Keratinocyte (primary cell): ENCODE data around the gene KLK8. TPM values are rescaled to one million over a fixed set of nuclear protein-coding genes. Genes with fewer than 3 reads are reported as not detected.

ENCODE experiments used
- DNase-seq: peaks from one replicate; pipeline ENCODE4 v3.0.0-alpha.2; 2011; ENCODE audit warnings: low read depth, missing footprints, low spot score
- FAIRE-seq: peaks from 2 replicates; lab custom pipeline; 2011; peaks lifted over from hg19 to GRCh38; lab: Jason Lieb, UNC
- H2AFZ ChIP-seq: 2 replicates; pipeline ENCODE4 v1.6.0; 2012; ENCODE audit warnings: low read length, control low read depth, inconsistent platforms; ENCODE audit not compliant: control insufficient read depth
- H3K27ac ChIP-seq: 2 replicates; pipeline ENCODE4 v1.5.1; 2011; ENCODE audit warnings: low read length; ENCODE audit not compliant: control insufficient read depth, insufficient read depth
- H3K27me3 ChIP-seq: 3 replicates; pipeline ENCODE4 v1.6.0; 2011; ENCODE audit warnings: low read length; ENCODE audit not compliant: control insufficient read depth, insufficient read depth; ENCODE audit errors: extremely low read depth
- H3K36me3 ChIP-seq, 2 experiments: 2 replicates in 1 of 2; 3 replicates in 1 of 2; pipeline ENCODE4 v1.5.1; 2011; ENCODE audit warnings: low read length in 2 of 2, mild to moderate bottlenecking in 1 of 2; ENCODE audit not compliant: control insufficient read depth in 2 of 2, insufficient read depth in 2 of 2; ENCODE audit errors: extremely low read depth in 1 of 2
- H3K4me1 ChIP-seq: 3 replicates; pipeline ENCODE4 v1.5.1; 2011; ENCODE audit warnings: low read length; ENCODE audit not compliant: control insufficient read depth, insufficient read depth; ENCODE audit errors: extremely low read depth
- H3K4me2 ChIP-seq: 3 replicates; pipeline ENCODE4 v1.6.0; 2011; ENCODE audit warnings: low read depth, low read length; ENCODE audit not compliant: control insufficient read depth, insufficient read depth; ENCODE audit errors: extremely low read depth
- H3K4me3 ChIP-seq, 3 experiments: fragments of 200-600 bp in 1 of 3; sonication (generic) in 1 of 3; 2 replicates in 2 of 3; 3 replicates in 1 of 3; pipeline ENCODE4 v1.5.1; 2011 to 2016; ENCODE audit warnings: low read length in 3 of 3, mild to moderate bottlenecking in 3 of 3, control low read depth in 2 of 3, inconsistent platforms in 1 of 3, low read depth in 1 of 3, mixed read lengths in 1 of 3, mixed run types in 1 of 3, moderate library complexity in 1 of 3; ENCODE audit not compliant: control insufficient read depth in 2 of 3, insufficient read depth in 2 of 3; ENCODE audit errors: extremely low read depth in 1 of 3
- H3K79me2 ChIP-seq: 2 replicates; pipeline ENCODE4 v1.6.0; 2012; ENCODE audit warnings: low read length; ENCODE audit not compliant: control insufficient read depth, insufficient read depth
- H3K9ac ChIP-seq: 3 replicates; pipeline ENCODE4 v1.6.0; 2011; ENCODE audit warnings: low read length; ENCODE audit not compliant: control insufficient read depth, insufficient read depth; ENCODE audit errors: extremely low read depth
- H3K9me1 ChIP-seq: 3 replicates; pipeline ENCODE4 v1.6.0; 2011; ENCODE audit warnings: low read length; ENCODE audit not compliant: control insufficient read depth, insufficient read depth; ENCODE audit errors: extremely low read depth
- H3K9me3 ChIP-seq: 2 replicates; pipeline ENCODE4 v1.5.1; 2012; ENCODE audit warnings: low read depth, low read length; ENCODE audit not compliant: control insufficient read depth
- H4K20me1 ChIP-seq: 3 replicates; pipeline ENCODE4 v1.6.0; 2011; ENCODE audit warnings: low read length; ENCODE audit not compliant: control insufficient read depth, insufficient read depth; ENCODE audit errors: extremely low read depth
- CTCF ChIP-seq, 3 experiments: IDR thresholded peaks in 1 of 3; conservative IDR thresholded peaks in 1 of 3; optimal IDR thresholded peaks in 1 of 3; 2 replicates in 2 of 3; 3 replicates in 1 of 3; pipeline versions ENCODE3 to v1.5.1; 2011; ENCODE audit warnings: low read length in 3 of 3, mild to moderate bottlenecking in 3 of 3, moderate library complexity in 2 of 3, control low read depth in 1 of 3, inconsistent platforms in 1 of 3; ENCODE audit not compliant: insufficient read depth in 2 of 3; ENCODE audit errors: extremely low read depth in 1 of 3
- EZH2 ChIP-seq: IDR thresholded peaks from one replicate; pipeline ENCODE4 v1.6.1; 2012; ENCODE audit warnings: inconsistent platforms, mild to moderate bottlenecking, low read length, moderate library complexity
- dilution Hi-C: fragments of 300-500 bp; cut with MboI; formaldehyde crosslinking; loops from one replicate; pipeline ENCODE4 v1.7.0; 2020; ENCODE audit warnings: low sequenced_read_pairs; ENCODE audit not compliant: extremely low pct_ligation_motif_present
- polyA plus RNA-seq, 5 experiments: library from polyadenylated mRNA; depleted of rRNA in 3 of 5; stranded (reverse) in 3 of 5; stranded (forward) in 1 of 5; unstranded in 1 of 5; fragments of >200 nt; gene quantifications; 1 replicate in 1 of 5; 2 replicates in 3 of 5; 3 replicates in 1 of 5; pipeline versions ENCODE4 v1.2.1 to v1.2.3, GENCODE V29; 2011 to 2012; ENCODE audit warnings: missing spikeins in 2 of 5, low read depth in 1 of 5, low replicate concordance in 1 of 5

KLK8 gene
- polyA plus RNA-seq, 1 donor (not counting 4 experiments of a cell fraction or from before 2014, with no cell fraction given) = 118 TPM

- Histone ChIP-seq H3K27ac (no peak overlapping the region), H3K36me3 (peaks cover 0 to 5% of the 10 kb centered on the region in 2 experiments), H3K9me1 (no peaks in the 10 kb centered on the region), H3K4me2 (no peak overlapping the region), H2AFZ (no peak overlapping the region), H3K27me3 (peaks cover 11% of the 10 kb centered on the region), H4K20me1 (no peaks in the 10 kb centered on the region), H3K4me1 (peaks cover 22% of the 10 kb centered on the region), H3K9me3 (no peaks in the 10 kb centered on the region), H3K9ac (no peak overlapping the region), H3K79me2 (no peaks in the 10 kb centered on the region), H3K4me3 (no peak overlapping the region)
- dilution Hi-C loops = no loop called here
- DNase-seq = no peak
- TF ChIP-seq EZH2 (no peak), CTCF (optimal IDR thresholded peaks at IDR 0.05 in 1 of 3, IDR thresholded peaks at IDR 0.05 in 1 of 3, conservative IDR thresholded peaks at IDR 0.05 in 1 of 3; ENCODE audit: extremely low read depth in 1 of 3, insufficient read depth in 2 of 3, low read length in 3 of 3) (no peak)
- FAIRE-seq = no peak
Measured at GRCh38 chr19:51024924-51025323, 23.5 kb upstream of the KLK8 start.

GRCh38 chr19:51023946-51024345 lies 22.5 kb upstream of the KLK8 start:
- no peak for FAIRE-seq
- peaks cover 30% of the 10 kb centered on the region for H3K4me1 ChIP-seq

More at GRCh38 chr19:51023946-51024345, 22.5 kb upstream of the KLK8 start:
- no peak overlapping the region for H3K4me2 ChIP-seq
- H3K27ac ChIP-seq = no peak overlapping the region
- TF ChIP-seq CTCF (optimal IDR thresholded peaks at IDR 0.05 in 1 of 3, IDR thresholded peaks at IDR 0.05 in 1 of 3, conservative IDR thresholded peaks at IDR 0.05 in 1 of 3; ENCODE audit: extremely low read depth in 1 of 3, insufficient read depth in 2 of 3, low read length in 3 of 3) (no peak), EZH2 (no peak)
- H4K20me1 ChIP-seq = no peaks in the 10 kb centered on the region
- dilution Hi-C loops = no loop called here
- no peaks in the 10 kb centered on the region for H3K9me3 ChIP-seq
- no peak overlapping the region for H3K4me3 ChIP-seq
- H3K27me3 ChIP-seq = peaks cover 11% of the 10 kb centered on the region
- H3K36me3 ChIP-seq = peaks cover 0 to 5% of the 10 kb centered on the region in 2 experiments
- H3K9ac ChIP-seq = no peak overlapping the region
- no peaks in the 10 kb centered on the region for H3K9me1 ChIP-seq
- H3K79me2 ChIP-seq = no peaks in the 10 kb centered on the region
- no peak overlapping the region for H2AFZ ChIP-seq
- no peak for DNase-seq
